GM23338 (cell line): Measurements from ENCODE around the gene LRRTM2. TPM values are rescaled to one million over a fixed set of nuclear protein-coding genes. Genes with fewer than 3 reads are reported as not detected.
"Not testable (repeated sequence)": the region's sequence is repeated elsewhere in the genome, so short reads cannot be mapped to it uniquely, and the experiment has no call there.

ENCODE experiments used
- ATAC-seq: fragments of 200-7000 bp; cut with Tn5 transposase; 3 replicates; pipeline ENCODE4 v1.9.1; 2020
- DNase-seq: peaks from one replicate; pipeline ENCODE4 v3.0.0-alpha.2; 2015; ENCODE audit warnings: low spot score
- H2AFZ ChIP-seq: fragments of 200-600 bp; sonication (generic); 2 replicates; pipeline ENCODE4 v1.8.0; 2016; ENCODE audit warnings: antibody characterized with exemption, mild to moderate bottlenecking, moderate library complexity
- H3F3A ChIP-seq: fragments of 200-600 bp; sonication (generic); replicated peaks from 2 replicates; pipeline ENCODE4 v1.8.0; 2017; ENCODE audit warnings: antibody characterized with exemption, mixed run types, low read depth
- H3K27ac ChIP-seq: fragments of 200-600 bp; sonication (generic); 2 replicates; pipeline ENCODE4 v1.6.1; 2016; ENCODE audit warnings: low read depth
- H3K27me3 ChIP-seq: fragments of 200-600 bp; sonication (generic); 2 replicates; pipeline ENCODE4 v1.8.0; 2016; ENCODE audit warnings: mild to moderate bottlenecking, mixed run types, moderate library complexity; ENCODE audit not compliant: insufficient read depth
- H3K36me3 ChIP-seq: fragments of 200-600 bp; sonication (generic); 2 replicates; pipeline ENCODE4 v1.8.0; 2016; ENCODE audit warnings: mild to moderate bottlenecking; ENCODE audit not compliant: insufficient read depth
- H3K4me1 ChIP-seq: fragments of 200-600 bp; sonication (generic); 2 replicates; pipeline ENCODE4 v1.8.0; 2016; ENCODE audit warnings: mild to moderate bottlenecking, moderate library complexity; ENCODE audit not compliant: insufficient read depth
- H3K4me2 ChIP-seq: fragments of 200-600 bp; sonication (generic); 2 replicates; pipeline ENCODE4 v1.7.1; 2017; ENCODE audit warnings: mixed run types
- H3K4me3 ChIP-seq: fragments of 200-600 bp; sonication (generic); 2 replicates; pipeline ENCODE4 v1.6.1; 2016; ENCODE audit warnings: mixed run types
- H3K79me2 ChIP-seq: fragments of 200-600 bp; sonication (generic); replicated peaks from 2 replicates; pipeline ENCODE4 v1.8.0; 2017; ENCODE audit warnings: mild to moderate bottlenecking; ENCODE audit not compliant: insufficient read depth
- H3K9me2 ChIP-seq: fragments of 200-600 bp; sonication (generic); 2 replicates; pipeline ENCODE4 v1.8.0; 2017; ENCODE audit not compliant: insufficient read depth
- H4K20me1 ChIP-seq: fragments of 200-600 bp; sonication (generic); replicated peaks from 2 replicates; pipeline ENCODE4 v1.8.0; 2017; ENCODE audit warnings: mild to moderate bottlenecking; ENCODE audit not compliant: insufficient read depth
- H3K27ac Mint-ChIP-seq: 2 replicates; pipeline ENCODE4 v1.8.0; 2020; ENCODE audit warnings: inconsistent platforms, mild to moderate bottlenecking, moderate library complexity, mixed read lengths
- H3K27me3 Mint-ChIP-seq: 3 replicates; pipeline ENCODE4 v1.8.0; 2022; ENCODE audit warnings: low read depth, mild to moderate bottlenecking, moderate library complexity, mixed read lengths, inconsistent platforms; ENCODE audit not compliant: insufficient read depth, poor library complexity
- H3K36me3 Mint-ChIP-seq: 3 replicates; pipeline ENCODE4 v1.8.0; 2021; ENCODE audit warnings: low read depth, mild to moderate bottlenecking, inconsistent platforms, moderate library complexity, mixed read lengths
- H3K4me1 Mint-ChIP-seq: 3 replicates; pipeline ENCODE4 v1.8.0; 2020; ENCODE audit warnings: mild to moderate bottlenecking, inconsistent platforms, mixed read lengths
- H3K4me3 Mint-ChIP-seq: 3 replicates; pipeline ENCODE4 v1.8.0; 2021; ENCODE audit warnings: moderate library complexity, mild to moderate bottlenecking, inconsistent platforms, mixed read lengths
- H3K9me3 Mint-ChIP-seq: 3 replicates; pipeline ENCODE4 v1.8.0; 2020; ENCODE audit warnings: moderate library complexity, mild to moderate bottlenecking, inconsistent platforms, mixed read lengths
- CTCF ChIP-seq, 2 experiments: fragments of 200-600 bp in 1 of 2; sonication (generic) in 1 of 2; conservative IDR thresholded peaks; 2 replicates each; pipeline versions ENCODE4 v1.5.1 to v1.6.1; 2016 to 2017; ENCODE audit warnings: antibody characterized with exemption in 2 of 2, low read depth in 2 of 2, mild to moderate bottlenecking in 2 of 2, moderate library complexity in 1 of 2
- EZH2 ChIP-seq: fragments of 200-600 bp; sonication (generic); IDR thresholded peaks from one replicate; pipeline ENCODE4 v1.8.0; 2017; ENCODE audit warnings: antibody characterized with exemption, mild to moderate bottlenecking, low read depth; ENCODE audit not compliant: unreplicated experiment
- EZH2phosphoT487 ChIP-seq: fragments of 200-600 bp; sonication (generic); IDR thresholded peaks from one replicate; pipeline ENCODE4 v1.8.1; 2018; ENCODE audit warnings: antibody characterized with exemption; ENCODE audit not compliant: unreplicated experiment
- JUNB ChIP-seq: IDR thresholded peaks from one replicate; pipeline ENCODE4 v1.6.1; 2016; ENCODE audit warnings: antibody characterized with exemption; ENCODE audit not compliant: unreplicated experiment
- NANOG ChIP-seq: IDR thresholded peaks from 2 replicates; pipeline ENCODE4 v1.6.1; 2016; ENCODE audit warnings: antibody characterized with exemption, borderline replicate concordance
- POLR2AphosphoS5 ChIP-seq: IDR thresholded peaks from 2 replicates; pipeline ENCODE4 v1.6.1; 2016; ENCODE audit warnings: antibody characterized with exemption, low read depth
- STAT1 ChIP-seq: IDR thresholded peaks from one replicate; pipeline ENCODE4 v1.6.1; 2016; ENCODE audit warnings: antibody characterized with exemption; ENCODE audit not compliant: unreplicated experiment
- ZNF331 ChIP-seq: fragments of 250-450 bp; sonication (Bioruptor Pico); IDR thresholded peaks from 2 replicates; pipeline ENCODE4 v1.5.0; 2020; ENCODE audit warnings: low read depth, mild to moderate bottlenecking, moderate library complexity
- polyA plus RNA-seq: library from polyadenylated mRNA; unstranded; fragments of >200 nt; fragmentation: Nextera tagmentation; extraction: Ambion mirVana; gene quantifications from 2 replicates; pipeline ENCODE4 v1.2.1, GENCODE V29; 2016
- total RNA-seq: library from RNA; depleted of rRNA; stranded (reverse); fragments of >200 nt; shearing (Covaris generic); gene quantifications from 2 replicates; pipeline ENCODE4 v1.2.3, GENCODE V29; 2014

LRRTM2 gene
- total and polyA plus RNA-seq, 2 experiments from 2014 or later, result 1.5 TPM; not detected in 1

DNA sequence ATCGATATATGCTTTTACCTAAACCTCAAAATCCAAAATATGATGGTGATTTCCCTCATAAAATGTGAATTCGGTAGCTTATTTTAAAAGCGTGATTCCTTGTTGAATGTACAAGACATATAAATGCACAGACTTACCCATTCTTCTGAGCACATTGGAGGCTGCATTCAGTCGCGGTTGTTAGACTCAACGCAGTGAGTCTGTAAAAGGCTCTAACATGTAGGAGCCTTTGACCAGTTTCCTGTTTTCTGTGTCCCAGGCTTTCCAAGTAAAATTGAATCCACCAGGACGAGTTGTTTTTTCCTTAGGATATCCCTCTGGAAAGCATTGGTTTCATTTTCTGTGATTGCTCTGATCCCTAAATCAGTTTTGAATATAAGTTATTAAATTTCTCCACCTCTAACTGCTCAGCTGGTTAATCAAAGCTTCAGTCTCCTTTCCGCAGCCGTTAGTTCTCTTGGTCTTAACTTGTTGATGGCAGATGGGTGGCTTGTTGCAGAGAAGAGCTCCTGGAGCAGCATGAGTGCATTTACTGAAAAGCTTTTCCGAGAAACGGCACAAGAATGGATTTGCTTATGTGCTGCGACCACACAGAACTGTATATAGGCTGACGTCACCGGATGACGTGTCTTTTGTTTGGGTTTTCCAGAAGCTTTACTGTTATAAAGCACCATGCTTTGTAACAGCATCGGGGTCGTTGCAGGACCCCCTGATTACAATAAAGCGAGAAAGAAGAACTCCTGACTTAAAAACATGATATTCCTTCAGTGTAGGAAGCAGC, at the start of gene LRRTM2 (continued):
- no peak for TF ChIP-seq CTCF (conservative IDR thresholded peaks at IDR 0.05; ENCODE audit: low read depth in 2 of 2)

GRCh38 chr5:138922494-138922893, 47.4 kb upstream of the LRRTM2 start:
- Histone ChIP-seq H3K27ac (no peak overlapping the region), H2AFZ (no peak overlapping the region), H3K79me2 (peaks cover 10% of the 10 kb centered on the region; the same call in 1 of the 2 replicates), H4K20me1 (no peaks in the 10 kb centered on the region; the same call in 1 of the 2 replicates), H3K27me3 (no peaks in the 10 kb centered on the region), H3K4me3 (no peak overlapping the region), H3K4me1 (no peaks in the 10 kb centered on the region; the same call in 1 of the 2 replicates), H3K36me3 (peaks cover 11% of the 10 kb centered on the region), H3K4me2 (no peak overlapping the region), H3F3A (0 out of 2 replicates have a peak, but pooled peaks cover under 1% of the 10 kb centered on the region), H3K9me2 (no peaks in the 10 kb centered on the region)
- H3K9me3 Mint-ChIP-seq, result no peaks in the 10 kb centered on the region
- 0 out of 2 replicates have a peak overlapping the region, but pooled peaks have one; percentile 33 for H3K27ac Mint-ChIP-seq
- H3K27me3 Mint-ChIP-seq, result peaks cover 6% of the 10 kb centered on the region
- peak; percentile 52 for ATAC-seq
- H3K4me1 Mint-ChIP-seq, result peaks cover 10% of the 10 kb centered on the region; the same call in 2 of the 3 replicates
- peaks cover 36% of the 10 kb centered on the region for H3K36me3 Mint-ChIP-seq
- DNase-seq, result no peak
- no peak overlapping the region for H3K4me3 Mint-ChIP-seq
- no peak for TF ChIP-seq EZH2
- TF ChIP-seq POLR2AphosphoS5, result no peak
- no peak for TF ChIP-seq NANOG
- TF ChIP-seq CTCF (conservative IDR thresholded peaks at IDR 0.05; ENCODE audit: low read depth in 2 of 2), result peak in 1 of 2 experiments; percentile 29; a peak in 1 of 4 replicates
- no peak for TF ChIP-seq ZNF331 (CRISPR knock-in tag)
- no peak for TF ChIP-seq STAT1
- TF ChIP-seq EZH2phosphoT487, result no peak
- TF ChIP-seq JUNB, result no peak

DNA sequence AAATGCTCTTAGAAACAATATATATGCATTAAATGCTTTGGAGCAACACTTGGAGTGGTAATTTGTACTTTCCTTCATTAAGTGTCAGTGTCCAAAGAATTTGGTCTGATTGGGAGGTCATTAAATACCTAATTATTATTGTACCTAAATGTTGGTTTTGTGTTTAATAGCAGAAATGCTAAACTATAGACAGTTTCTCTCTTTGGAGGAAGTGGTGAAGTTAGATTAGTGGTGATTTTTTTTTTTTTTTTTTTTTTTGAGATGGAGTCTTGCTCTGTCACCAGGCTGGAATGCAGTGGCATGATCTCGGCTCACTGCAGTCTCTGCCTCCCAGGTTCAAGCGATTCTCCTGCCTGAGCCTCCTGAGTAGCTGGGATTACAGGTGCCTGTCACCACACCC, 46.2 kb upstream of the LRRTM2 start:
- H3K27me3 Mint-ChIP-seq, H3K4me3 Mint-ChIP-seq, DNase-seq, H3K9me3 Mint-ChIP-seq, H3K4me1 Mint-ChIP-seq, H3K4me1 ChIP-seq, H2AFZ ChIP-seq, ATAC-seq, H3K27ac ChIP-seq, H3K4me2 ChIP-seq, H3K27ac Mint-ChIP-seq, H3F3A ChIP-seq, H3K4me3 ChIP-seq, H4K20me1 ChIP-seq, H3K9me2 ChIP-seq, H3K27me3 ChIP-seq: not testable (repeated sequence)
- peaks cover 26% of the 10 kb centered on the region for H3K36me3 Mint-ChIP-seq
- Histone ChIP-seq H3K79me2 (peaks cover 10% of the 10 kb centered on the region; the same call in 1 of the 2 replicates), H3K36me3 (peaks cover 11% of the 10 kb centered on the region; the same call in 1 of the 2 replicates)
